GM12878 (cell line): ENCODE data around the gene PHKB. TPM values are rescaled to one million over a fixed set of nuclear protein-coding genes. Genes with fewer than 3 reads are reported as not detected.

ENCODE experiments used
- ATAC-seq: fragments of 200-7000 bp; cut with Tn5 transposase; 3 replicates; pipeline ENCODE4 v1.9.1; 2020; ENCODE audit warnings: mild to moderate bottlenecking, moderate library complexity
- BruUV-seq: library from RNA; stranded (reverse); fragments of 400-500 nt; replicated peaks from 2 replicates; lab custom pipeline; 2021; lab: Mats Ljungman, UMichigan
- CTCF ChIA-PET: fragments of 300-600 bp; sonication (Branson Sonifier 250); formaldehyde crosslinking; extraction: SDS; loops from one replicate; lab custom pipeline; 2021; ENCODE audit warnings: inconsistent platforms; lab: Yijun Ruan, JAX
- POLR2A ChIA-PET: fragments of 350-600 bp; formaldehyde crosslinking; extraction: SDS; loops from one replicate; lab custom pipeline; 2021; ENCODE audit warnings: inconsistent platforms; lab: Charles Lee
- RAD21 ChIA-PET: fragments of 300-600 bp; sonication (Branson Sonifier 250); formaldehyde crosslinking; loops from one replicate; lab custom pipeline; 2023; ENCODE audit warnings: antibody characterized with exemption; ENCODE audit not compliant: unreplicated experiment; lab: Charles Lee
- SMC1A ChIA-PET: fragments of 300-600 bp; sonication (Branson Sonifier 250); formaldehyde crosslinking; loops from one replicate; lab custom pipeline; 2023; ENCODE audit not compliant: unreplicated experiment, uncharacterized antibody; lab: Charles Lee
- DNase-seq: peaks from one replicate; pipeline ENCODE4 v3.0.0-alpha.2; 2011; ENCODE audit warnings: low read depth, low spot score
- FAIRE-seq: peaks from 3 replicates; lab custom pipeline; 2011; peaks lifted over from hg19 to GRCh38; lab: Jason Lieb, UNC
- H2AFZ ChIP-seq: 2 replicates; pipeline ENCODE4 v1.6.0; 2011; ENCODE audit warnings: low read depth, low read length, control low read depth; ENCODE audit not compliant: control insufficient read depth
- H3K27ac ChIP-seq: 2 replicates; pipeline ENCODE4 v1.5.1; 2011; ENCODE audit warnings: control low read depth; ENCODE audit not compliant: control insufficient read depth, insufficient read depth
- H3K27me3 ChIP-seq, 2 experiments: replicated peaks in 1 of 2; 2 replicates each; pipeline versions ENCODE4 v1.6.0 to v1.6.1; 2011; ENCODE audit warnings: low read length in 1 of 2; ENCODE audit not compliant: control insufficient read depth in 2 of 2, insufficient read depth in 2 of 2
- H3K36me3 ChIP-seq, 2 experiments: 2 replicates each; pipeline ENCODE4 v1.5.1; 2011; ENCODE audit warnings: low read length in 1 of 2; ENCODE audit not compliant: control insufficient read depth in 2 of 2, insufficient read depth in 2 of 2
- H3K4me1 ChIP-seq: 2 replicates; pipeline ENCODE4 v1.6.1; 2011; ENCODE audit warnings: mild to moderate bottlenecking, low read length, moderate library complexity, mixed read lengths; ENCODE audit not compliant: control insufficient read depth, insufficient read depth
- H3K4me2 ChIP-seq: 2 replicates; pipeline ENCODE4 v1.6.0; 2011; ENCODE audit warnings: control low read depth; ENCODE audit not compliant: control insufficient read depth, insufficient read depth
- H3K4me3 ChIP-seq: fragments of 200-600 bp; sonication (generic); 2 replicates; pipeline ENCODE4 v1.5.1; 2016
- H3K79me2 ChIP-seq: 2 replicates; pipeline ENCODE4 v1.6.0; 2011; ENCODE audit warnings: low read length; ENCODE audit not compliant: control insufficient read depth, insufficient read depth
- H3K9ac ChIP-seq: 2 replicates; pipeline ENCODE4 v1.8.0; 2011; ENCODE audit warnings: low read length, control low read depth, mixed read lengths; ENCODE audit not compliant: control insufficient read depth, insufficient read depth
- H3K9me3 ChIP-seq: replicated peaks from 3 replicates; pipeline ENCODE4 v1.5.1; 2011; ENCODE audit warnings: mild to moderate bottlenecking, low read length; ENCODE audit not compliant: control insufficient read depth, insufficient read depth
- H4K20me1 ChIP-seq: 2 replicates; pipeline ENCODE4 v1.6.0; 2011; ENCODE audit not compliant: control insufficient read depth, insufficient read depth
- ETV6 ChIP-seq, 2 experiments: fragments of 450-650 bp in 1 of 2; IDR thresholded peaks in 1 of 2; conservative IDR thresholded peaks in 1 of 2; 2 replicates each; pipeline ENCODE4 v1.6.1; 2014; ENCODE audit warnings: antibody characterized with exemption in 1 of 2, borderline replicate concordance in 1 of 2, low read depth in 1 of 2, mild to moderate bottlenecking in 1 of 2, moderate library complexity in 1 of 2
- HDGF ChIP-seq: fragments of 450-650 bp; IDR thresholded peaks from 2 replicates; pipeline ENCODE4 v1.6.1; 2016; ENCODE audit warnings: antibody characterized with exemption
- POLR2A ChIP-seq: IDR thresholded peaks from 2 replicates; pipeline ENCODE4 v1.6.1; 2011; ENCODE audit warnings: low read depth, mild to moderate bottlenecking, low read length
- SMAD5 ChIP-seq: IDR thresholded peaks from 2 replicates; pipeline ENCODE4 v1.6.1; 2016; ENCODE audit warnings: antibody characterized with exemption, low read depth
- TAF1 ChIP-seq: IDR thresholded peaks from 2 replicates; pipeline ENCODE4 v1.6.1; 2011; ENCODE audit warnings: mild to moderate bottlenecking, low read depth, low read length, borderline replicate concordance
- ZBTB33 ChIP-seq: fragments of 450-650 bp; IDR thresholded peaks from 2 replicates; pipeline ENCODE4 v1.6.1; 2017; ENCODE audit warnings: mild to moderate bottlenecking
- WGBS: methylation state at CpG from one replicate; pipeline ENCODE4 v1.1.6; 2016; ENCODE audit warnings: low lambda C conversion rate; ENCODE audit not compliant: insufficient replicate concordance, insufficient coverage; ENCODE audit errors: missing lambda C conversion rate; 5-methylcytosine and 5-hydroxymethylcytosine counted together
- in situ Hi-C: fragments of 300-500 bp; cut with MboI; formaldehyde crosslinking; loops from 9 replicates; pipeline ENCODE4 v1.14.3; 2018; ENCODE audit warnings: mixed read lengths
- intact Hi-C: fragments of 100-400 bp; cut with micrococcal nuclease; formaldehyde crosslinking; loops from one replicate; pipeline ENCODE4 v1.14.2; 2022; ENCODE audit not compliant: unreplicated experiment
- polyA plus RNA-seq, 11 experiments: library from polyadenylated mRNA; depleted of rRNA in 4 of 11; unstranded in 6 of 11; stranded (reverse) in 5 of 11; fragments of >200 nt; fragmentation: Nextera tagmentation in 4 of 11; fragmentation: Illumina TruSeq in 1 of 11; extraction: Ambion mirVana in 4 of 11; extraction: Trizol in 1 of 11; gene quantifications; 1 replicate in 1 of 11; 2 replicates in 10 of 11; pipeline versions ENCODE4 v1.2.1 to v1.2.3, GENCODE V29; 2011 to 2016; ENCODE audit warnings: inconsistent platforms in 2 of 11, missing spikeins in 2 of 11, low read depth in 1 of 11
- total RNA-seq, 4 experiments: library from RNA; depleted of rRNA in 3 of 4; stranded (reverse); fragments of >200 nt in 3 of 4; fragmentation: Illumina TruSeq in 1 of 4; extraction: Trizol in 1 of 4; gene quantifications; 2 replicates each; pipeline versions ENCODE4 v1.2.1 to v1.2.3, GENCODE V29; 2013 to 2021

Gene PHKB
- total and polyA plus RNA-seq, 10 of the 15 experiments (the other 5 are each of a cell fraction or from before 2014, with no cell fraction given), result 14.2 to 65.6 (median 37.0) TPM

DNA sequence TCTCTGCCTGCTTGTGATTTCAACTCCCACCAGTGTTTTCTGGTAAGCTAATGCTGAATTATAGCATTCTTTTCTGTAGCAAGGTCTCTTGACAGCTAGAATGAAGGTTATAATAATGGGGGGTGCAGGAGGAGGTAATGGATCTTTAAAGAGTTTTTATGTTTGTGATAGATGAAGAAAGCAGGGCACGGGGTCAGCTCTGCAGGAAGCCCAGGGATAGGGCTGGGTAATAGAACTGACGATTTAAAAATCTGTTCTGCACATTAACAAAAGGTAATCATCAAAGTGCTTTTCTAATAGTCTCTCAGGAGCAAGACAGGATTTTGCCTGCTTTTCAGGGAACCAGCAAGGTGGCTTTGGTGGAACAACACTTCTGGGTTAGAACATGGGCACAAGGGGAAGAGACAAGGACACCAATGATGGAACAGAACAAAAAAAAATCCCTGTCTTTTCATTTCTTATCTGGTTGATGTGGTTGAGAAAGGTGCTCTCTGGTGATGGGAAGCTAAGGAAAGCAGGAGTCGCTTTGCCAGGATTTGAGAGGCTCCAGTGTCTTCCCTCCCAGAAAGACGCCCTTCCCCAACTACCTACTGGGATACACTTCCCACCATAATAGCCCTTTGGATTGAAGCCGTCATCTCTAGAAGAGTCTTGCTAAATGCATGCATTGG, 263.1 kb downstream of the PHKB start:
- intact Hi-C loops, result no loop called here
- 27% methylated on average over 5 of the region's 5 CpGs for WGBS
- H3K79me2 ChIP-seq, result no peaks in the 10 kb centered on the region
- ChIA-PET SMC1A (no interaction called here), POLR2A (no interaction called here), CTCF (no interaction called here), RAD21 (no interaction called here)
- H3K4me1 ChIP-seq, result no peaks in the 10 kb centered on the region; the same call in 1 of the 2 replicates
- DNase-seq, result no peak
- H3K4me3 ChIP-seq, result no peak overlapping the region
- H3K36me3 ChIP-seq, result no peaks in the 10 kb centered on the region
- H3K9ac ChIP-seq, result no peak overlapping the region
- no peaks in the 10 kb centered on the region for H3K9me3 ChIP-seq
- no peak overlapping the region for H3K4me2 ChIP-seq
- in situ Hi-C loops, result no loop called here
- H3K27me3 ChIP-seq, result no peaks in the 10 kb centered on the region
- H2AFZ ChIP-seq, result no peak overlapping the region
- FAIRE-seq, result no peak
- no TSS peak for BruUV-seq
- no peak for ATAC-seq
- no peak for TF ChIP-seq HDGF
- no peak for TF ChIP-seq TAF1
- no peak for TF ChIP-seq POLR2A
- TF ChIP-seq ZBTB33, result no peak
- TF ChIP-seq ETV6 (conservative IDR thresholded peaks at IDR 0.05 in 1 of 2, IDR thresholded peaks at IDR 0.05 in 1 of 2; ENCODE audit: borderline replicate concordance in 1 of 2, low read depth in 1 of 2), result no peak
- no peak for TF ChIP-seq SMAD5
- no peak overlapping the region for H3K27ac ChIP-seq
- H4K20me1 ChIP-seq, result no peaks in the 10 kb centered on the region
